Ramos (cell line): ENCODE results near the gene SYNDIG1.

Experiments used
- in situ Hi-C: fragments of 300-500 bp; cut with MboI; formaldehyde crosslinking; loops from one replicate; pipeline ENCODE4 v1.14.3; 2022; ENCODE audit warnings: low sequenced_read_pairs; ENCODE audit not compliant: unreplicated experiment

SYNDIG1 gene

GRCh38 chr20:24445510-24446170 lies 23.8 kb upstream of the SYNDIG1 start:
- in situ Hi-C loops = no loop called here

DNA sequence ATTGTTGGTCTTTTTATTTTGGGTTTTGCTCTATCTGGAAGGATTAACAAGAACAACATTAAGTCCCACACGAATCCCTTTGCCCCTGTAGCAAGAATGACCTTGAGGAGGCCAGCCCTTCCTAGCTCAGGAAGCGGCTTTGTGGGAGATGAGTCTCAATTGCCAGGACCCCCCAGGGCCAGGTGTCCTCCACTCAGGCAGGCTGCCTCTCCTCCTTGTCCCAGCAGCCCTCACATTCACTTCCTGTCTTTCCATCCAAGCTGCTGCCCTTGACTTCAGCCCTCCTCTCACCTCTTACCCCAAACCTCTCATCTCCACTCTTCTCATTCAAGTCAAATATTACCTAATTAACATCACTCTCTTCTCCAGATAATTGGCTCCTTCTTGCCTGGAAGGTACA lies 22.6 kb upstream of the SYNDIG1 start:
- in situ Hi-C loops = no loop called here

- in situ Hi-C loops = no loop called here
Observed at GRCh38 chr20:24448170-24448569, 21.3 kb upstream of the SYNDIG1 start.

- in situ Hi-C loops = no loop called here
Observed at GRCh38 chr20:24449026-24449720, 20.3 kb upstream of the SYNDIG1 start.

DNA sequence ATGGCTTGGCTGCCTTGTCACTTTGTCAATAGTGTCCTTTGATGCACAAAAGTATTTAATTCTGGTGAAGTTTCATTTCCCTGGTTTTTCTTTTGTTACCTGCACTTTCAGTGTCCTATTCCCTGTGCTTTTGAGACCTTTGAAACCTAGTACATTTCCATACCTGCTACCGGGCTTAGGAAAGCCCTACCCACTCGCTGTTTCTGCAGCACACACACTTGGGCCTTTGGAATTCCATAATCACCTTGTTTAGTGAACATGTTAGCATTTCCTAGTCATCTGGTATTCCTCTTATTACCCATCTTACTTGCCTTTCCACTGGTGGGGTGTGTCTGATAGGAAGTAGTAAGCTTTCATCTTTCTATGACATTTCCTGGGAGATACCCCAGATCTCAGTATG lies 19.3 kb upstream of the SYNDIG1 start:
- in situ Hi-C loops = no loop called here

DNA sequence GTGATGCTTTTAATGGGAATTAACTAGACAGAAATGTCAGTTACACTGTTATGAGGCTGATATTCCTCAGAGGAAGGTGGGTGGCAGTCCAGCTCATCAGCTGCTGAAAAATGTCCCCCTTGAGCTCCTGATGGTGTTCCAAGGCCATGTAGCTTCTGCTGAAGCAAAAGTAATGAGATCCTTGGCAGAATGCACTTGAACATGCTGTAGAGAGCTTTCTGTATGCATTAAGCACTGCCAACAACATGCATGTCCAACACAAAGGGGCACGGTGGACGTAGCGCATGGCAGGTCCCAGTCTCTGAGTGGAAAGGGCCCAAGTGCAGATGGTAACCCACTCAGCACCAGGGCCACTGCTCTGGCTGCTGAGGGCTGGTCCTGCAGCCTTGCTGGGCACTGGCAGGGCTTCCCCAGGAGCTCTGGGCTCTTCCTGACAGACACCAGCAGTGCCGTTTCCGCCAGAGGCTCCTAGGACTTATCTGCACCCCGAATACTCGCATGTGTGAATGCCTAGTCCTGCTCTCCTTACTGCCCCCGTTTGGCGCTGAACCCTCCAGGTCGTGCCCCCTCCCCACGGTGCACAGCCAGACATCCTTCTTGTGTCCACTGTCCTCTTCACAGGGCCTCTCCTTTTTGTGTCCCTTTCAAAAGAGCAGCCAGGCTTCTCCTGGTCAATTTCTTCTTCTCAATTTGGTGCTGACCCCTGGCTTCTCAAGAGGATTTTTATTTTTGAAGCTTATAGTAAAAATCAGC lies 18.6 kb upstream of the SYNDIG1 start:
- in situ Hi-C loops = no loop called here

DNA sequence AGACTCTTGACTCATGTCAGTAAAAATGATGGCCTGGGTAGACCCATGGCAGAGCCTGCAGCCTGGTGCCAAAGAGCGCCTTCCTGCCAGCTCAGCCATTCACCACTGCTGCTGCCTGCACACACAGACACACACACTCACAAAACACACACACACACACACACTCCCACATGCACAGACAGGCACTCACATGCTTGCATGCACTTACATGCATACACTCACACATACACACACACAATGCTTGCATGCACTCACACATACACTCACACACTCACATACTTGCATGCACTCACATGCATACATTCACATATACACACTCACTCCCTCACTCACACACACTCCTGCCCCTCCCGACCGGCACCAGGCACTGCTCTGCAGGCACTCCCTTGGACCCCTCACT lies 18.0 kb upstream of the SYNDIG1 start:
- in situ Hi-C loops = no loop called here

GRCh38 chr20:24452016-24452415 lies 17.4 kb upstream of the SYNDIG1 start:
- in situ Hi-C loops = no loop called here

GRCh38 chr20:24452498-24453127 lies 16.8 kb upstream of the SYNDIG1 start:
- in situ Hi-C loops = no loop called here

DNA sequence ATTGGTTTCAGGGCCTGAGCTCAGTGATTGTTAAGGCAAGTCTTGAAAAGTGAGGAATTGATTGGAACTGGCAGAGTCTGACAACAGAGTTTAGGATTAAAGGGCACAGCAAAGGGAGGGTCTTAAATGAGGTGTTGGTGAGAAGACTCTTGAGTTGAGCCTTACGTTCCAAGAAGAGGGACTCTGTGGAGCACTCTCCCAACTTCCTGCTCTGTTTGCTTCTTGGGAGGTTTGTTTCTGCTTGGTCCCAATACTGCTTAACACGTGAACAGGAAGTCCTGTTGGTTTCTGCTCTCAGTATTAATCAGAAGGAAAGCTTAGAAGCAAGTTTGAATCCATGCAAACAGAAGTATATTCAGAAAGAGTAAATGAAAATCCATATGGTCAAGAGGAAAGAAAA lies 15.6 kb upstream of the SYNDIG1 start:
- in situ Hi-C loops = no loop called here

DNA sequence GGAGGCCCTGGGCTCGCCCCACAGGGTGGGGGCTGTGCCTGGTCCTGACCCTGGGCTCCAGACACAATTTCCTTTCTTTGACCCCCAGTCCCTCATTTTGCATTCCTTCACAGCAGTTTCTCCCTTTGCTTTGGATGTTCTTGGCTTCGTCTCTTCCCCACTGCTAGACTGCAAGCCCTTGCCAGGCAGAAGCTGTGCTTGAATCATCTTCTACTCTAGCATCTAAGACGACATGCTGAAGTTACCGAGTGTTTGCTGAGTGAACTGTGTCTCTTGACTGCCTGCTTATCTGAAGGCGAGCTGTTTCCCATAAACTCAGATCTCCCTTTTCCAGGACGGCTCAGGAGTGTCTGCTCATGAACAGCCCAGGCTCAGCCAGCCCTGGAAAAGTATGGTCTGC lies 14.3 kb upstream of the SYNDIG1 start:
- in situ Hi-C loops = no loop called here

DNA sequence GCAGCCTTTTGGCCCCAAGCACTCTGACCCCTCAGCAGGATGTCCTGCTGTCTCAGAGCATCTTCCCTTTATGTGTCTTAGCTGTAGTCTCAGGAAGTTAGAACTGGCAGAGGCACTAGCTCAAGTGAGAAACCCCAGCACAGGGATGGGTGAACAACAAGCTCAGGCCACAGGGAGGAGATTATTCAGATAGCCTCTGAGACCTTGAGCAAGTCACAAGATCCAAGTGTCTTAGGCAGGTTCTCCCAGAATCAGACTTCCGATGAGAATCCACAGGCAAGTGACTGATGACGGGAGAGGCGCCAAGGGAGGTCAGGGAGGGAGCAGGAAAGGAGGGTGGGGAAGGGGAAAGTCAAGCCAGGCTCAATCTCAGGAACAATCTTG lies 13.0 kb upstream of the SYNDIG1 start:
- in situ Hi-C loops = no loop called here

DNA sequence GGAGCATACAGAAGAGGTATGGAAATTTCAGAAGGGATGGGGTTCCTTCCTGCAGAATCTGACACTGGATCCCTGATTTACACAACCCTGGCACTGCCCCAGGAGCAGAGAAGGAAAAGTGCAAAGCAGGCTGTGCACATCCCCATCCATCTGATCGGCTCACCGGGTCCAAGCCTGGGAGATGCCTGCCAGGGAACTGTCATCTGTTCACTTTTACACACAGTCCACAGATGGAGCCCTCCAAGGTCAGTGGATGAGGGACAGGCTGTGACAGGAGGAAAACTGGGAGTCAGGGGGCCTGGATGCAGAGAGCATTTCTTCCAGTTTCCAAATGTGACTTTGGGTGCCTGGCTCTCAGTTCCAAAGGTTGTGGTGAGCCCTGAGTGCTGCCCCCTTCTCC lies 11.0 kb upstream of the SYNDIG1 start:
- in situ Hi-C loops = no loop called here

DNA sequence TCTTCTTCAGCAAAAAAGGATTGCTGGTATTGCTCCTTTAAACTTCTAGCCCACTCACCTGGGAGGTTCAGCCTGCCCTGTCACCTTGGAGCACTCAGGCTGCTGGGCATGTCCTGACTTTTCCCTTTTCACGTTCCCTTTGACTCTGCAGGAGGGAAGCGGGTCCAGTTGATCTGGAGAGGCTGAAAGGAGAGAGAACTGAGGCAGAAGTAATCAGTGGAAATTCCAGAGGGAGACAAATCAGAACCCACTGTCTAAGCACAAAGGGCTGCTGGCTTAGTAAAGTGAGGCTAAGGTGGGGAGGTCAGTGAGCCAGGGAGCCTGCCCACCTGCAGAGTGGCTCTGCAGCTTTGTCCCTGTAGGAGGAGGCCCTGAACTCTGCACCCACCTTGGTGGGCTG lies 9.7 kb upstream of the SYNDIG1 start:
- in situ Hi-C loops = no loop called here

- in situ Hi-C loops = no loop called here
Observed at GRCh38 chr20:24460712-24461111, 8.7 kb upstream of the SYNDIG1 start.

DNA sequence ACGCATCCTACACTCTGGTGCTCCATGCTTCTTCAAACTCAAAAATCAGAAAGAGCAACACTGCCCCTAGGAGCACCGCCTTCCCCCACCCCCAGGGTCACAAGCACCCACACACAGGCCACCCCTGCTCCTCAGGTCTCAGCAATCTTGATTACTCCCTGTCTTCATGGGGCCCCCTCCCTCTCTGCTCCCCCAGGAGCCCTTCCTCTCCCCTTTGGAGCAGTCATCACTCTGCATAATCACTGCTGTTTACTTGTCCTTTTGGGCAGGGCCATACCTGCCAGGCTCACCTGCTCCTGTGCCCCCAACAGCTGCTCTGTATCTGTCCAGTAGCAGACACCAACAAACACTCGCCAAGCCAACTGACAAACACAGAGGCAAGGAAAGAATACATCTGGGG lies 7.6 kb upstream of the SYNDIG1 start:
- in situ Hi-C loops = no loop called here

DNA sequence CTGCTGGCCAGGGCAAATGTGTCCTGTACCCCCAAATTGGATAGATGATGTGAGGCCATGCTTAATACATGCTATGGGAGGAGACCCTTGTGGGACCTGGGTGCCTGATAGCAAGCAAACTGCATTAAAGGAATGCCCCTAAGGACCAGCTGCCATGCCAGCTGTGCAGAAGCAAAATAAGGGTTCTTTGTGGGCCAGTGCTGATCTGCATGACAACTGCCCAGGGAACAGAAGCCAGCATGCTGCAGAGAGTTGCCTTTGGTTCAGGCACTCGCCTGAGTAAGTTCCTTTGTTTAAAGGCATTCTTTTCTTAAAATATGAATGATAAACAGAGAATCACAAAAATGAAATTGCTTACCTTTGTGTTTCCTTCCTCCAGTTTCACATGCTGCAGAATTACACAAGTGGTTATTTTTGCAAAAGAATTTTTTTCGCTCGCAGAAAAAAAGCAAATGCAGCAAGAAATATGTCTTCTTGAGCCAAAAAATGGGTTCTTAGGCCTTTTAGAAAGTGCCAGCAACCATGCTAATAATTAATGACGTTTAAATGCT lies 6.9 kb upstream of the SYNDIG1 start:
- in situ Hi-C loops = no loop called here

GRCh38 chr20:24465159-24465558 lies 4.3 kb upstream of the SYNDIG1 start:
- in situ Hi-C loops = no loop called here

DNA sequence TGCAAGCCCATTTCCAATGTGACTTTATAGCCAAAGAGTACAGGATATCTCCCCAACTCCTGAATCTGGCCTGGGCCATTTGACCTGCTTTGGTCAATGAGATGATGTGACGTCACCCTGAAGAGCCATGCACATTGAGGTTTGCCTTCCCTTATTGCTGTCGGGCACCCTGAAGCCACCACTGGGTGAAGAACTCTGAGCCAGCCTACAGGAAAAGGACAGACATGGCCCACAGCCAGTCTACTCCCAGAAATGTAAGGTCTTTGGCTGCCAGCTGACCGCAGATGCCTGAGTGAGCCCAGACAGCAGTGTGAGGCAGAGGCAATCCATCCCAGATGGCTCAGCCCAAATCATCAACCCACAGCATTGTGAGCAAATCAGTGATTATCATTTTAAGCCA lies 3.7 kb upstream of the SYNDIG1 start:
- in situ Hi-C loops = no loop called here

- in situ Hi-C loops = no loop called here
Observed at GRCh38 chr20:24468401-24469115, 871 bp upstream of the SYNDIG1 start.
